HG03469 (cell line): ENCODE results near the gene SEPTIN8.

Source experiments
- ATAC-seq: cut with Tn5 transposase; IDR thresholded peaks from one replicate; pipeline ENCODE4 v1.9.1; 2021; ENCODE audit warnings: mild to moderate bottlenecking, moderate library complexity, moderate number of reproducible peaks; ENCODE audit not compliant: unreplicated experiment

SEPTIN8 gene

GRCh38 chr5:132785365-132785764 is 8.3 kb upstream of the SEPTIN8 start:
- ATAC-seq: no peak

DNA sequence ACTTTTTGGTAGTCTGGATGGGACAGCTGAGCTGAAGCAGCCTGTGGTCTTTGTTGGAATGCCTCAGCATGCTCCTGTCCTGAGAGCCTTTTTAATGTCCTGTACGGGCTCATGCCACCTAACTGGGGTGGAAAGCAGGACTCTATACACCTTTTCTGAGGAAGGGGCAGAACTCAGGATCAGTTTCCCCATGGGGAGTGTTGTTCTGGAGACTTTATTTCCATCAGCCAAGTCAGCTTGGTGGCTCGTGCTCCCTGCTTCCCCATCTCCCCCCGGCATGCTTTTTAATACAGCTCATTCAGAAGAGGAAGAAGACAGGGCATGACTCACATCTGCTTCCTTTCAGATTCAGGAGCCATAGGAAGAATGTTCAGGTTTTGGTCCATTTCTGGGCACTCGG is 5.1 kb upstream of the SEPTIN8 start:
- ATAC-seq: no peak

DNA sequence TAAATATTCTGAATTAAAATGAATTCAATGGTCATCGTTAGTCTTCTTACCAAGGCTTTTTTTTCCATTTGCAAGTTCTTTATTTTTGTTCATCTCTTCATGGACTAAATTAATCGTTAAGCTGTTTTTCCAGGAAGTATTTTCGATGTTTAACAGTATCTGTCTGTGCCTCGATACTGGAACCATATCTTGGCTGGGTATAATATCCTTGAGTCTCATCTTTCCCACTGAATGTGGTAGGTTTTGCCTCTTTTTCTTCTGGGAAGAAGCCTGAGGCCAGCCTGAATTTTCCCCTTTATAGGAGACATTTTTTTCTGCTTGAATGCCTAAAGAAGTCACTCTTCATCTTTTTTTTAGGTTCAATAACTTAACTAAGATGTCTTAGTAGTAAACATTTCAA is 4.0 kb upstream of the SEPTIN8 start:
- no peak for ATAC-seq

DNA sequence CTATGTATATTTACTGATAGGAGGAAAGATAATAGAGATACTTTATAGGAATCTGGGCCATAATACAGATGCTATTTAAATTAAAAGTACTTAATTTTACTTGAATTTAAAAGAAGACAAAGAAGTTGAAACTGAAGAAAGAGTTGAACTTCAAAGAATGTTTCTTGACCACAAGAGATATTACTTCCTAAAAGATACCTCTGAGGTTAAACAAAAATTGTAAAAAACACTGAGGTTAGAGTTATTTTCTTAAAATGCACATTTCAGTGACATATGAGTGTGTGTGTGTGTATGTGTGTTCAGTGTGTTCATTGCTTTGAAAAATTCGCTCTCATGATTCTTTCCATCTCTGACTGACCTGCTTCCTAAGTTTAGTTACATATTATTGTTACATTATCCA is 3.5 kb upstream of the SEPTIN8 start:
- ATAC-seq: no peak

DNA sequence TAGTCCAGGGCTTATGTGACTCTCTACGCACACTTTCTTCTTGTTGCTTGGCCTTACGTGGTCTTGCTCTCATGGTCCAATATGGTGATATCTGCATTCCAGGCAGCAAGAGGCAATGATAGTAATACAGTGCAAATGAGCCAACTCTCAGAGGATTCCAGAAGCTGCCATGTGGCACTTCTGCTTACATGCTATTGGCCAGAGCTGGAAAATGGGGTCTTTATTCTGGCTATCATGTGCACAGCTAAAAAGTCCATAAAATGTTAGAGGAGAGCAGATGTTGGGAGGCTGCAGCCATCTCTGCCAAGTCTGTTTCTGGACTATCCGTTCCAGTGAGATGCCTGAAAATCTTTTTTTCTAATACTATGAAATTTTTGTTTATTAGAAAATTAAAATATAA is 2.9 kb upstream of the SEPTIN8 start:
- ATAC-seq: no peak

DNA sequence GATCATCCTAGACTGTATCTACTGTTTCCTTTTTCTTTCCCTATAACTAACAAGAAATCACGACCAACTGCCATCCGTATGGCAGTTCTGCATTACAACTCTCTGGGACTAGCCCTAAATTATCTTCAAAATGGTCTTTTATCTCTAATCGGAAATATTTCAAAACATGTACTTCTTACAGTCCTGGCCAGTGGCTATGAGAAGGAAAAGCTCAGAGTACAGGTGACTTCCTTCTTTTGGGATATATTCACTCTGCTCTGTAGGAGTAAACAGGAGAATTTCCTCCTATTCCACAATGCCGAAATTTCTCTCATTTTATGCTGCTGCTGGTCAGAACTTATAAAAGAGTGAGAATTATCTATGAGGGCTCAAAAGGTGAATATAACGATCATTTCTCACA is 1.8 kb upstream of the SEPTIN8 start:
- no peak for ATAC-seq

DNA sequence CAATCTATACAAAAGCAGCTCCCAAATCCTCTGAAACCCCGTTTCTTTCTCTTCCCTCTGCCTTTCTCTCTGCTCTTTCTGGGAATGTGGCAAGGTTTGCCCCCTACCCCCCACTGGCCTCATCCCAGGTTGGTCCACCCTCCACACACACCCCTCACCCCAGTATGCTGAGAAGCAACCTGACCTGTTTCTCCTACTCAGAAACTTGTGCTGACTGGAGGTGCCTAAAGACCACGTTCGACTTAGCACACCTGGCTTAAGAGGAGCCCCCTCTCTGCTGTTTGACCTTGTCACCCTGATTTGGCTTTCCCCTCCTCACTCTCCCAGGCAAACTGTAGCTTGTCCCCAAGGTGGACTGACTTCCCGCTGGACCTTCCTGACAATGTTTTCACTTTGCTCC is 1.1 kb upstream of the SEPTIN8 start:
- no peak for ATAC-seq

GRCh38 chr5:132776938-132777208 is 166 bp downstream of the SEPTIN8 start:
- ATAC-seq: no peak

DNA sequence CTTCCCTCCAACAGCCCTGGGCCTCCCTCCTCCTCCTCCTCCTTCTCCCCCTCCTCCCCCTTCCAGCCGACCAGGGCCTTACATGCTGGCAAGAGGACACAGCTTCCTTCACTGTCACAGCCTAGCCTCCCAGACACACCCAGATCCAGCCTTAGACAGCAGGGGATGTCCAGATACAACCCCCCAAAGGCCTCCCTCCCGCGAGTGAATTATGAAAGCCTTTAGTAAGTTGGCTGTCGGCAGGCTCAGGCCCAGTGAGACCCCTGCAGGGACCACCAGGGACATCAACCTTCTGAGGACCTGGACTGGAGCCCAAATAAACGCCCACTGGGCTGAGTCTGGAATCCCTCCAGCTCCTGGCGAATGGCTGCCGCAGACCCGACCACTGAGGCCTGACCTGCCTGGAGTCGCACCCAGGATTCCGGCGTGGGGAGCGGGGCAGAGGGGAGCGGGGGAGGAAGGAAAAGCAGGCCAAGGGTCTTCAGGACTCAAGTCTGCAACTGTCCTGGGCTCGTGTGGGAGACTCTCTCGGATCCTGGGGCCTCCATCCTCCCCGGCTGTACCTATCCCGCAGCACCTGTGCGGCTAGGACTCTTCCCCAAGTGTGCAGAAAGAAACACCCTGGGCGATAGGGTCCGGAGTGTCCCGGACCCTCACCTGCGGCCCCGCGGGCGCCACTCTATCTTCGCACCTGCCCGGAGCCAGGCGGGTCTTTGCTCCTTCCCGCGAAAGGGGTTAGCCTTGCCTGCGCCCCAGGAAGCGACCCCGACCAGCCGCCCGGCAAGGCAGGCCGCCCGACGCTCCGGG is 705 bp downstream of the SEPTIN8 start:
- ATAC-seq: no peak

- ATAC-seq: no peak
These were observed 1.5 kb downstream of the SEPTIN8 start for GRCh38 chr5:132775476-132775961.

- no peak for ATAC-seq
These were observed 2.1 kb downstream of the SEPTIN8 start for GRCh38 chr5:132774896-132775295.

GRCh38 chr5:132774406-132774805 is 2.6 kb downstream of the SEPTIN8 start:
- ATAC-seq: no peak

- ATAC-seq: no peak
These were observed 3.3 kb downstream of the SEPTIN8 start for GRCh38 chr5:132773601-132774355.

DNA sequence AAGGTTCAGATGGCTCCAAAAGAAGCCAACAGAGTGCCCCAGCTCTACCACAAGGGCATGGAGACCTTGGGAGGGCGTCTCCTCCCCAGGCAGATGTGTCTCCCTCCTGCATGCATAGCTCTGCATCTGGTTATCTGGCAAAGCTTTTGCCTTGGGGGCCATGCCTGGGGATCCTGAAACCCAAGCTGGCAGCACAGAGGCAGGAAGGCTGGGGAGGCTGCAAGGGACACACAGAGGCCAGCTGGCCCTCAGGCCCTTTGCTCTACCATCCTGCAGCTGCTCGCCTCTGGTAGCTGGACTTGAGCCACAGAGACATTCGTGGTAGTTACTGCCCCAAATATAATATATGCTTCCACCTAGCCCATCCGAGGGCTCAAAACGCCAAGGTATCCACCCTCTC is 3.9 kb downstream of the SEPTIN8 start:
- no peak for ATAC-seq

DNA sequence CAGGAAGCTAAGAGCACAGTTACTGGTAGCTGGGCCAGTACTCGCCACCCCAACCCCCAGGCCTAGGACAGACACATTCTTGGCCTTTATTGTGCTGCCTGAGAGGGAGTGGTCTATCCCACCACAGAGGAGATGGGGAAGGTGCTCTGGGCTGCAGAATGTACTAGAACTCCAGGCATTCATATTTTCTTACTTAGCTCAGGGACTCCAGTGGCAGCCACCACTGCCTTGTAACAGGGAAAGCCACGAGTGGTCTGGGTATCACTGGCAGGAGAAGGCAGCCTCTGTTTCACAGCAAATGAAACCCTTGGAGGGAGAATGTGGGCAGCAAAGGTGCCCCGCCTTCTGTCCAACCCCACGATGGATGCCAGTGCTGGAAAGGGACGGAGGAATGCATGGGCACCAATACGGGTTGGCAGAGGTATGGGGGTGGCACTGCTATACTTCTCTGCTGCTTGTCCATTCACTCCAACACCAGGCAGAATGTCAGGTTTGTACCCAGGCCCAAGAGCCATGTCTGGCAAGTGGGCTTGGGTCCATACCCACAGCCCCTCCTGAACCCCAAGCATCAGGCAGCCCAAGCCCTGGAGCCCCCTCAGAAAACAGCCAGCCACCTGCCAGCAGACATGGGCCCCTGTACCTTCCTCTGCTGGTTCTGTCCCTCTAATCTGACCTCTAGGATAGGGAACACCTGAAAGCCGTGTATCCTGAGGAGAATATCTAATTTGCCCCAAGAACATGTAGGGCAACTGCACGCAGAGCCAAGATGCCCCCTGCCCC is 4.6 kb downstream of the SEPTIN8 start:
- no peak for ATAC-seq

GRCh38 chr5:132771503-132771998 is 5.5 kb downstream of the SEPTIN8 start:
- no peak for ATAC-seq

DNA sequence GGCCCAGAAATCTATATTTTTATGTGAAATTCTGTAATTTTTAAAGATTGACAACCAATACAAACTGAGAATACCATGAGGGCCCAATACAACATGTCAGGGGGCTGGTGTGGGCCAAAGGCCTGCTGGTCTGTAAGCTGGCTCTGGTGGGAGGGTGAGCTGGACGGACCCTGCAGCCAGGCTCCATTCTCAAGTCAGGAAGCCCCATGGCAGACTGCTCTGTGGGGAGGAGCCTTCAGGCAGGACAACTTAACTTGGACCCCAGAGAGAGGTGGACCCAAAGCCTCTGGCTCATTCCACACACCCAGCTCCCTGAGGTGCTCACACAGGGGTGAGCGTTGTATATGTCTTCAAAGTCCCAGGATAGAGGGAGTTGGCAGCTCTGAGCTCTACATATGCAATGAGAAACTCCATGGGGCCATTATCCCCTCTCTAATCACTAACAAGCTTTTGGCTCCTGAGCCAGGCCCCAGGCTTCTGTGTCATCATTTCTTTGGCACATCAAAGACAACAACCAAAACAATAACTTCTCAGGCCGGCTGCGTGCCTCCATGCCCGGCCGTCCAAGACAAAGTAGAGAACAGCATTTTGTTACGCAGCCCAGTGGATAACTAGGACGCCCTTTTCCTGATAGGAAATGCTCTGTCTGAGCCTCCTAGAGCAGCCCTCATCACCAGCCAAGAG is 6.4 kb downstream of the SEPTIN8 start:
- no peak for ATAC-seq

GRCh38 chr5:132768485-132768868 is 8.6 kb downstream of the SEPTIN8 start:
- ATAC-seq: no peak

- ATAC-seq: no peak
These were observed 9.9 kb downstream of the SEPTIN8 start for GRCh38 chr5:132767150-132767549.

- ATAC-seq: no peak
These were observed 10.3 kb downstream of the SEPTIN8 start for GRCh38 chr5:132766806-132767055.
